Fibroblast of pulmonary artery (primary cell): Measurements from ENCODE around the gene MTM1.

ENCODE experiments used
- DNase-seq: peaks from one replicate; pipeline ENCODE4 v3.0.0-alpha.2; 2010; ENCODE audit warnings: low read depth
- H3K4me3 ChIP-seq: replicated peaks from 2 replicates; pipeline ENCODE4 v1.5.1; 2011; ENCODE audit warnings: low read depth, mild to moderate bottlenecking, control low read depth, low read length, moderate library complexity
- CTCF ChIP-seq: IDR thresholded peaks from 2 replicates; pipeline ENCODE4 v1.5.1; 2011; ENCODE audit warnings: mild to moderate bottlenecking, control low read depth, low read length, inconsistent platforms; ENCODE audit errors: missing control alignments

Gene MTM1

GRCh38 chrX:150569155-150569477 is 695 bp downstream of the MTM1 start:
- TF ChIP-seq CTCF = no peak
- DNase-seq = peak; percentile 43
- H3K4me3 ChIP-seq = peak overlapping the region; percentile 68

- H3K4me3 ChIP-seq = no peak overlapping the region
- DNase-seq = peak; percentile 18
These were observed 2.1 kb downstream of the MTM1 start for GRCh38 chrX:150570512-150570911.

GRCh38 chrX:150572206-150572605 is 3.8 kb downstream of the MTM1 start:
- H3K4me3 ChIP-seq = no peak overlapping the region
- DNase-seq = no peak
- TF ChIP-seq CTCF = no peak

More at GRCh38 chrX:150570512-150570911, 2.1 kb downstream of the MTM1 start:
- TF ChIP-seq CTCF = no peak

- H3K4me3 ChIP-seq = no peak overlapping the region
- no peak for TF ChIP-seq CTCF
These were observed 4.7 kb downstream of the MTM1 start for GRCh38 chrX:150573106-150573505.

GRCh38 chrX:150573702-150574101 is 5.3 kb downstream of the MTM1 start:
- no peak for DNase-seq
- no peak for TF ChIP-seq CTCF
- H3K4me3 ChIP-seq = no peak overlapping the region

More at GRCh38 chrX:150573106-150573505, 4.7 kb downstream of the MTM1 start:
- no peak for DNase-seq

- no peak overlapping the region for H3K4me3 ChIP-seq
- no peak for TF ChIP-seq CTCF
- DNase-seq = no peak
These were observed 6.4 kb downstream of the MTM1 start for GRCh38 chrX:150574559-150575418.

- no peak for TF ChIP-seq CTCF
- DNase-seq = peak; percentile 33
- H3K4me3 ChIP-seq = no peak overlapping the region
These were observed 7.0 kb downstream of the MTM1 start for GRCh38 chrX:150575419-150575814.
